B cell (primary cell): ENCODE results near the gene C1orf174.

ENCODE experiments used
- CTCF ChIP-seq: fragments of 200-600 bp; IDR thresholded peaks from one replicate; pipeline ENCODE4 v1.8.0; 2022; ENCODE audit warnings: antibody characterized with exemption, mild to moderate bottlenecking
- EZH2 ChIP-seq: IDR thresholded peaks from 2 replicates; pipeline ENCODE4 v1.6.1; 2012; ENCODE audit warnings: borderline replicate concordance, low read depth, mild to moderate bottlenecking, moderate library complexity, low read length; ENCODE audit not compliant: insufficient read depth, poor library complexity, severe bottlenecking

- TF ChIP-seq CTCF (no peak), EZH2 (no peak)
Observed at GRCh38 chr1:3902571-3903091, 2.6 kb upstream of the C1orf174 start.
